D721Med (cell line): Measurements from ENCODE around the gene STT3B.

ENCODE experiments used
- DNase-seq: peaks from one replicate; pipeline ENCODE4 v3.0.0; 2011; ENCODE audit warnings: low spot score; ENCODE audit not compliant: insufficient read length
- FAIRE-seq: peaks from 2 replicates; lab custom pipeline; 2011; peaks lifted over from hg19 to GRCh38; lab: Jason Lieb, UNC
- TF ChIP-seq, protein P1 (sequence below): IDR thresholded peaks from 2 replicates; pipeline ENCODE4 v1.5.1; 2012; ENCODE audit warnings: mild to moderate bottlenecking, control low read depth; ENCODE audit not compliant: insufficient read depth; ENCODE audit errors: missing control alignments

Gene STT3B

GRCh38 chr3:31613654-31614053, 80.9 kb downstream of the STT3B start:
- no peak for FAIRE-seq
- TF ChIP-seq, protein P1, sequence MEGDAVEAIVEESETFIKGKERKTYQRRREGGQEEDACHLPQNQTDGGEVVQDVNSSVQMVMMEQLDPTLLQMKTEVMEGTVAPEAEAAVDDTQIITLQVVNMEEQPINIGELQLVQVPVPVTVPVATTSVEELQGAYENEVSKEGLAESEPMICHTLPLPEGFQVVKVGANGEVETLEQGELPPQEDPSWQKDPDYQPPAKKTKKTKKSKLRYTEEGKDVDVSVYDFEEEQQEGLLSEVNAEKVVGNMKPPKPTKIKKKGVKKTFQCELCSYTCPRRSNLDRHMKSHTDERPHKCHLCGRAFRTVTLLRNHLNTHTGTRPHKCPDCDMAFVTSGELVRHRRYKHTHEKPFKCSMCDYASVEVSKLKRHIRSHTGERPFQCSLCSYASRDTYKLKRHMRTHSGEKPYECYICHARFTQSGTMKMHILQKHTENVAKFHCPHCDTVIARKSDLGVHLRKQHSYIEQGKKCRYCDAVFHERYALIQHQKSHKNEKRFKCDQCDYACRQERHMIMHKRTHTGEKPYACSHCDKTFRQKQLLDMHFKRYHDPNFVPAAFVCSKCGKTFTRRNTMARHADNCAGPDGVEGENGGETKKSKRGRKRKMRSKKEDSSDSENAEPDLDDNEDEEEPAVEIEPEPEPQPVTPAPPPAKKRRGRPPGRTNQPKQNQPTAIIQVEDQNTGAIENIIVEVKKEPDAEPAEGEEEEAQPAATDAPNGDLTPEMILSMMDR: no peak
- no peak for DNase-seq

- TF ChIP-seq, protein P1: no peak
- FAIRE-seq: no peak
- no peak for DNase-seq
Observed at GRCh38 chr3:31614162-31614921, 81.6 kb downstream of the STT3B start.

DNA sequence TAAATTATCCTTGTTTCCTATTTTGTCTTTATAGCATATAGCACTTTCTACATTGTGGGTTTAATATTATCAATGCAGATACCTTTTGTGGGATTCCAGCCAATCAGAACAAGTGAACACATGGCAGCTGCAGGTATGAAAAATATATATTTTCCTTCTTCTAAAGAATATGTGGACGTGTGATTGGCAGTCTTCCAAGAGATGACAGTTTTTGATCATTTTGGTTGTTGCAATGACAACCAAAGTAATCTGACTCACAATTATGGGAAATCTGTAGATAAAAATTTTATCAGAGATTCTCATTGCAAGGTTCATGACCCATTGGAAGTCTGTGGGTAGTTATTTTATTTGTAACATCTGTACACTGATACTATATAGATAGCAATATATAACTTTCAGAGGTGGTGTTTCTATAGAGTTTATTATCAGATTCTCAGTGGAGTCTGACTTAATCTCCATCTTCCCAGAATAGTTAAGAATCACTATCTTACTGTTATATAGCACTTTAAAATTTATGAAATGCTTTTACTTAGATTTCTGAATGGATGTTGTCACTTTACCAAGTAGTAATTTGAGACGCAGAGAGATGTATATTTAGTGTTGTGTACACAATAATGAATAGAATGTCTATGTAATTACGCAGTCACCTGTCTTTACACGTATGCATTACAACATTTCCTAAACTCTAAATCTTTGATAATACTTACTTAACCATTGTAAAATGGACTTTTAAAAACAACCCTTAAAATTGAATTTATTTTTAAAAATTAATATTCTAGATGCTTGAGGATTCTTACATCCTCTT, 82.5 kb downstream of the STT3B start:
- FAIRE-seq (no peak), DNase-seq (no peak)
- TF ChIP-seq, protein P1: no peak

DNA sequence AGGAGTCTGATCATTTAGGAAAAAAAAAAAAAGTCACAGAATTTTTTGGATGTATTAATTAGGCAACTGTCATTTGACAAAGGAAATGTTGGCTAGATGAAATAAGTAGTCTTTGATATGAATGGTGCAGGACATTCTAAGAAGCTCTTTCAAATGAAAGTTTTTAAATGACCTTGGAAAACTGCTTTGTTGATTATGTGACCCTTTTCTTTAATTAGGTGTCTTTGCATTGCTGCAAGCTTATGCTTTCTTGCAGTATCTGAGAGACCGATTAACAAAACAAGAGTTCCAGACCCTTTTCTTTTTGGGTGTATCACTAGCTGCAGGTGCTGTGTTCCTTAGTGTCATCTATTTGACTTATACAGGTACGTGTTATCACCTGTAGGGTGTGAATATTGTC, 84.0 kb downstream of the STT3B start:
- TF ChIP-seq, protein P1: no peak
- FAIRE-seq: peak; percentile 11
- DNase-seq: no peak

GRCh38 chr3:31620656-31621055, 87.9 kb downstream of the STT3B start:
- TF ChIP-seq, protein P1: no peak
- no peak for DNase-seq
- FAIRE-seq: no peak

- TF ChIP-seq, protein P1: no peak
- no peak for DNase-seq
- FAIRE-seq: no peak
Observed at GRCh38 chr3:31621314-31621713, 88.6 kb downstream of the STT3B start.
